Stimulated activated naive CD4-positive, alpha-beta T cell (primary cell): ENCODE results near the gene RP2.
A peak's percentile ranks its signal among the peaks of the same experiment; 100 is the strongest.

ENCODE experiments used
- DNase-seq, 6 experiments: peaks; one replicate each; lab custom pipeline; 2025; lab: John Stamatoyannopoulos, UW

RP2 gene

GRCh38 chrX:46841346-46841745, 4.5 kb downstream of the RP2 start:
- DNase-seq = no peak

- no peak for DNase-seq
Observed at GRCh38 chrX:46844913-46845312, 8.1 kb downstream of the RP2 start.

- DNase-seq = no peak
Observed at GRCh38 chrX:46849933-46850332, 13.1 kb downstream of the RP2 start.

GRCh38 chrX:46850771-46851170, 13.9 kb downstream of the RP2 start:
- DNase-seq = no peak

- DNase-seq = no peak
Observed at GRCh38 chrX:46856483-46856882, 19.6 kb downstream of the RP2 start.

- DNase-seq = no peak
Observed at GRCh38 chrX:46860557-46860956, 23.7 kb downstream of the RP2 start.

GRCh38 chrX:46863072-46863471, 26.2 kb downstream of the RP2 start:
- no peak for DNase-seq

- no peak for DNase-seq
Observed at GRCh38 chrX:46864606-46865005, 27.8 kb downstream of the RP2 start.

GRCh38 chrX:46865281-46865680, 28.4 kb downstream of the RP2 start:
- DNase-seq = no peak

- no peak for DNase-seq
Observed at GRCh38 chrX:46866726-46867125, 29.9 kb downstream of the RP2 start.

- no peak for DNase-seq
Observed at GRCh38 chrX:46873746-46874145, 36.9 kb downstream of the RP2 start.

- DNase-seq = no peak
Observed at GRCh38 chrX:46876901-46877300, 40.1 kb downstream of the RP2 start.

GRCh38 chrX:46882266-46882665, 45.4 kb downstream of the RP2 start:
- DNase-seq = no peak

GRCh38 chrX:46884799-46885198, 48.0 kb downstream of the RP2 start:
- no peak for DNase-seq

GRCh38 chrX:46898207-46898606, 61.4 kb downstream of the RP2 start:
- no peak for DNase-seq

- peak; percentile 7 to 49 (median 28) for DNase-seq
Observed at GRCh38 chrX:46903458-46904242, 66.8 kb downstream of the RP2 start.

- no peak for DNase-seq
Observed at GRCh38 chrX:46904626-46905025, 67.8 kb downstream of the RP2 start.

GRCh38 chrX:46910415-46910814, 73.6 kb downstream of the RP2 start:
- no peak for DNase-seq

- DNase-seq = peak in 4 of 6 experiments; percentile 1 to 20 (median 4)
Observed at GRCh38 chrX:46912098-46912602, 75.3 kb downstream of the RP2 start, which contains the start of gene JADE3. Gene JADE3 (plus strand): TSS chrX:46912421. CDS start chrX:46984895, 72,474 bp downstream.

- DNase-seq = peak in 3 of 6 experiments; percentile 3 to 9 (median 5)
Observed at GRCh38 chrX:46912603-46913491, 76.0 kb downstream of the RP2 start.

GRCh38 chrX:46913667-46914066, 76.8 kb downstream of the RP2 start:
- peak in 2 of 6 experiments; percentile 1 to 7 for DNase-seq

- DNase-seq = no peak
Observed at GRCh38 chrX:46916273-46916672, 79.4 kb downstream of the RP2 start.

GRCh38 chrX:46917622-46918021, 80.8 kb downstream of the RP2 start:
- no peak for DNase-seq
